Measurements from ENCODE around the gene ABTB2. TPM values are rescaled to one million over a fixed set of nuclear protein-coding genes. Genes with fewer than 3 reads are reported as not detected.

The ABTB2 gene
- total and polyA plus RNA-seq, 9 of the 15 experiments (the other 6 are each of a cell fraction or from before 2014, with no cell fraction given), result 0.03 to 0.18 (median 0.12) TPM; not detected in 2

- DNase-seq (ENCODE audit: extremely low read depth in 1 of 4, low spot score in 3 of 4) (no peak), FAIRE-seq (no peak), ATAC-seq (no peak)
- 2% methylated on average over 13 of the region's 16 CpGs for WGBS (ENCODE audit: insufficient coverage, low coverage, missing lambda C conversion rate)
- H3K79me2 ChIP-seq (ENCODE audit: control insufficient read depth, insufficient read depth, low read length), result no peaks in the 10 kb centered on the region
- no peak overlapping the region for H2AFZ ChIP-seq (ENCODE audit: low read depth, low read length)
- peaks cover 29 to 79% of the 10 kb centered on the region in 2 experiments; a peak in 3 of 5 replicates for H3K27me3 ChIP-seq (ENCODE audit: control insufficient read depth in 2 of 2, insufficient read depth in 2 of 2, low read length in 2 of 2)
- no peak overlapping the region for H3K4me3 ChIP-seq
- ChIA-PET POLR2A (interaction anchor here (0.8 kb wide), 1 partner anchor 18 kb away, joined by 3 read pairs; no protein-coding TSS in a partner anchor), CTCF (ENCODE audit: low intra/inter-chr PET ratio) (no interaction called here)
- no peaks in the 10 kb centered on the region for H3K9me3 ChIP-seq (replicated peaks; ENCODE audit: control insufficient read depth, insufficient read depth, low read depth, low read length)
- H3K4me1 ChIP-seq (replicated peaks in 1 of 2; ENCODE audit: control insufficient read depth in 2 of 2, insufficient read depth in 2 of 2, low read length in 2 of 2), result no peaks in the 10 kb centered on the region
- no peak overlapping the region for H3K4me2 ChIP-seq (ENCODE audit: insufficient read depth, low read length)
- no peak overlapping the region for H3K9ac ChIP-seq (ENCODE audit: insufficient read depth in 1 of 2, low read depth in 2 of 2, low read length in 2 of 2)
- no peaks in the 10 kb centered on the region for H3K36me3 ChIP-seq (ENCODE audit: control insufficient read depth, insufficient read depth, low read length)
- no peak overlapping the region for H3K27ac ChIP-seq (ENCODE audit: extremely low read depth, low read depth, low read length)
- intact Hi-C loops (cut with micrococcal nuclease), result no loop called here
- no peaks in the 10 kb centered on the region for H3K9me1 ChIP-seq (ENCODE audit: control insufficient read depth, insufficient read depth, low read length)
- 0 out of 2 replicates have a peak, but pooled peaks cover 10% of the 10 kb centered on the region for H4K20me1 ChIP-seq (replicated peaks; ENCODE audit: control insufficient read depth, insufficient read depth, low read length)
- BruUV-seq (replicated peaks), result no TSS peak
- in situ Hi-C loops (cut with MboI), result no loop called here
- TF ChIP-seq JUNB (CRISPR knock-in tag; conservative IDR thresholded peaks at IDR 0.05) (no peak), RBBP5 (IDR thresholded peaks at IDR 0.05; ENCODE audit: borderline replicate concordance, insufficient read depth, low read length, poor library complexity, severe bottlenecking) (no peak), SMARCE1 (IDR thresholded peaks at IDR 0.05) (no peak), RBM17 (IDR thresholded peaks at IDR 0.05; ENCODE audit: borderline replicate concordance, low read depth, low read length) (no peak), TARDBP (IDR thresholded peaks at IDR 0.05) (no peak), SREBF2 (CRISPR knock-in tag; IDR thresholded peaks at IDR 0.05) (no peak), HNRNPH1 (optimal IDR thresholded peaks at IDR 0.05; ENCODE audit: low read depth, low read length) (no peak), BACH1 (tag; IDR thresholded peaks at IDR 0.05) (no peak), ZNF398 (CRISPR knock-in tag; IDR thresholded peaks at IDR 0.05) (no peak), L3MBTL2 (IDR thresholded peaks at IDR 0.05) (no peak), NFE2L1 (tag; IDR thresholded peaks at IDR 0.05; ENCODE audit: borderline replicate concordance, low read depth) (no peak), JUND (IDR thresholded peaks at IDR 0.05; ENCODE audit: borderline replicate concordance, low read depth, low read length) (no peak), JUND (tag; IDR thresholded peaks at IDR 0.05; ENCODE audit: borderline replicate concordance, low read depth, low read length) (no peak), NFATC3 (IDR thresholded peaks at IDR 0.05) (no peak), POLR2H (tag; IDR thresholded peaks at IDR 0.05; ENCODE audit: low read depth) (no peak), ZSCAN29 (IDR thresholded peaks at IDR 0.05) (no peak), KHSRP (IDR thresholded peaks at IDR 0.05) (no peak), ZNF431 (CRISPR knock-in tag; IDR thresholded peaks at IDR 0.05) (no peak), NELFE (IDR thresholded peaks at IDR 0.05; ENCODE audit: insufficient read depth, insufficient read length) (no peak), ZNF766 (CRISPR knock-in tag; conservative IDR thresholded peaks at IDR 0.05) (no peak)
These were observed 160.6 kb downstream of the ABTB2 start for GRCh38 chr11:34197256-34197655.

Measured in K562 (cell line).